PC-9 (cell line): Measurements from ENCODE around the gene COL18A1. TPM values are rescaled to one million over a fixed set of nuclear protein-coding genes. Genes with fewer than 3 reads are reported as not detected.

Source experiments
- BruUV-seq: library from RNA; stranded (reverse); fragments of 400-500 nt; replicated peaks from 2 replicates; lab custom pipeline; 2021; lab: Mats Ljungman, UMichigan
- CTCF ChIA-PET: fragments of 300-600 bp; sonication (Branson Sonifier 250); formaldehyde crosslinking; loops from one replicate; lab custom pipeline; 2022; ENCODE audit warnings: antibody characterized with exemption; lab: Charles Lee
- POLR2A ChIA-PET: fragments of 300-600 bp; sonication (Branson Sonifier 250); formaldehyde crosslinking; loops from one replicate; lab custom pipeline; 2022; ENCODE audit warnings: antibody characterized with exemption; ENCODE audit not compliant: unreplicated experiment; lab: Charles Lee
- DNase-seq, 2 experiments: peaks; one replicate each; pipeline versions ENCODE4 v3.0.0 to v3.0.0-alpha.2; 2015 to 2022; ENCODE audit warnings: mixed read lengths in 1 of 2
- H2AFZ ChIP-seq: fragments of 200-600 bp; sonication (generic); 2 replicates; pipeline ENCODE4 v1.8.1; 2017; ENCODE audit warnings: antibody characterized with exemption
- H3F3A ChIP-seq: fragments of 200-600 bp; sonication (generic); 2 replicates; pipeline ENCODE4 v1.8.1; 2017; ENCODE audit warnings: antibody characterized with exemption, mild to moderate bottlenecking, low read depth; ENCODE audit not compliant: insufficient read depth
- H3K27ac ChIP-seq: fragments of 200-600 bp; sonication (generic); 2 replicates; pipeline ENCODE4 v1.6.1; 2016; ENCODE audit warnings: mixed run types
- H3K27me3 ChIP-seq: fragments of 200-600 bp; sonication (generic); 2 replicates; pipeline ENCODE4 v1.6.1; 2016; ENCODE audit warnings: low read depth, mixed run types; ENCODE audit not compliant: insufficient read depth
- H3K36me3 ChIP-seq: fragments of 200-600 bp; sonication (generic); 2 replicates; pipeline ENCODE4 v1.6.1; 2016; ENCODE audit warnings: low read depth, mixed run types
- H3K4me1 ChIP-seq: fragments of 200-600 bp; sonication (generic); replicated peaks from 2 replicates; pipeline ENCODE4 v1.6.1; 2016; ENCODE audit warnings: mixed run types; ENCODE audit not compliant: insufficient read depth
- H3K4me2 ChIP-seq: fragments of 200-600 bp; sonication (generic); 2 replicates; pipeline ENCODE4 v1.6.1; 2017; ENCODE audit warnings: mixed run types
- H3K4me3 ChIP-seq: fragments of 200-600 bp; sonication (generic); 2 replicates; pipeline ENCODE4 v1.6.1; 2016; ENCODE audit warnings: mixed run types
- H3K79me2 ChIP-seq: fragments of 200-600 bp; sonication (generic); 2 replicates; pipeline ENCODE4 v1.6.1; 2017; ENCODE audit warnings: low read depth, mixed run types
- H3K9me2 ChIP-seq: fragments of 200-600 bp; sonication (generic); 2 replicates; pipeline ENCODE4 v1.8.1; 2017; ENCODE audit warnings: mild to moderate bottlenecking; ENCODE audit not compliant: insufficient read depth
- H3K9me3 ChIP-seq: fragments of 200-600 bp; sonication (generic); 2 replicates; pipeline ENCODE4 v1.8.1; 2016; ENCODE audit warnings: low read depth; ENCODE audit not compliant: insufficient read depth
- H4K20me1 ChIP-seq: fragments of 200-600 bp; sonication (generic); 2 replicates; pipeline ENCODE4 v1.8.1; 2017; ENCODE audit not compliant: insufficient read depth
- CTCF ChIP-seq: fragments of 200-600 bp; sonication (generic); conservative IDR thresholded peaks from 2 replicates; pipeline ENCODE4 v1.6.1; 2017; ENCODE audit warnings: mixed run types, antibody characterized with exemption, mild to moderate bottlenecking, moderate library complexity
- EZH2 ChIP-seq: fragments of 200-600 bp; sonication (generic); IDR thresholded peaks from 2 replicates; pipeline ENCODE4 v1.8.0; 2017; ENCODE audit warnings: antibody characterized with exemption, low read depth
- intact Hi-C: fragments of 100-400 bp; cut with micrococcal nuclease; formaldehyde crosslinking; loops from one replicate; pipeline ENCODE4 v1.10.0; 2022; ENCODE audit not compliant: unreplicated experiment
- total RNA-seq: library from RNA; stranded (reverse); gene quantifications from 2 replicates; pipeline ENCODE4 v1.2.3, GENCODE V29; 2021

Gene COL18A1
- total RNA-seq, 1 experiment from 2014 or later = 82.4 TPM

- H3K79me2 ChIP-seq = no peaks in the 10 kb centered on the region
- no peaks in the 10 kb centered on the region for H3K36me3 ChIP-seq
- H3K9me2 ChIP-seq = no peaks in the 10 kb centered on the region
- no peak for TF ChIP-seq EZH2
- no peak for TF ChIP-seq CTCF
- H3K4me1 ChIP-seq = peaks cover 16% of the 10 kb centered on the region
- intact Hi-C loops = no loop called here
- peaks cover 5% of the 10 kb centered on the region; the same call in 1 of the 2 replicates for H4K20me1 ChIP-seq
- no peak overlapping the region for H3K27ac ChIP-seq
- CTCF ChIA-PET = no interaction called here
- H3K4me3 ChIP-seq = no peak overlapping the region
- no TSS peak for BruUV-seq
- no peaks in the 10 kb centered on the region for H3K27me3 ChIP-seq
- H3K9me3 ChIP-seq = no peaks in the 10 kb centered on the region
- peaks cover 1% of the 10 kb centered on the region; the same call in 1 of the 2 replicates for H3F3A ChIP-seq
- H3K4me2 ChIP-seq = no peak overlapping the region
- POLR2A ChIA-PET = no interaction called here
- no peak overlapping the region for H2AFZ ChIP-seq
- DNase-seq = no peak
Measured at GRCh38 chr21:45411810-45412206, 6.8 kb downstream of the COL18A1 start.

- ChIA-PET CTCF (no interaction called here), POLR2A (no interaction called here)
- no peak for DNase-seq
- Histone ChIP-seq H2AFZ (no peak overlapping the region), H3F3A (peaks cover 4% of the 10 kb centered on the region; the same call in 1 of the 2 replicates), H3K4me2 (no peak overlapping the region), H3K9me3 (no peaks in the 10 kb centered on the region), H3K36me3 (no peaks in the 10 kb centered on the region), H3K27ac (no peak overlapping the region), H3K4me1 (peaks cover 12% of the 10 kb centered on the region), H3K9me2 (no peaks in the 10 kb centered on the region), H3K4me3 (no peak overlapping the region), H4K20me1 (peaks cover 3% of the 10 kb centered on the region; the same call in 1 of the 2 replicates), H3K79me2 (no peaks in the 10 kb centered on the region), H3K27me3 (no peaks in the 10 kb centered on the region)
- no peak for TF ChIP-seq EZH2
- no peak for TF ChIP-seq CTCF
- no TSS peak for BruUV-seq
- intact Hi-C loops = no loop called here
Measured at GRCh38 chr21:45412491-45412890, 7.5 kb downstream of the COL18A1 start.

GRCh38 chr21:45412909-45413611, 8.1 kb downstream of the COL18A1 start:
- intact Hi-C loops = no loop called here
- Histone ChIP-seq H3F3A (peaks cover 4% of the 10 kb centered on the region; the same call in 1 of the 2 replicates), H3K27me3 (no peaks in the 10 kb centered on the region), H3K9me2 (no peaks in the 10 kb centered on the region), H3K79me2 (no peaks in the 10 kb centered on the region), H3K36me3 (no peaks in the 10 kb centered on the region), H3K4me1 (peaks cover 6% of the 10 kb centered on the region), H2AFZ (no peak overlapping the region), H3K4me2 (no peak overlapping the region), H3K27ac (no peak overlapping the region), H4K20me1 (no peaks in the 10 kb centered on the region), H3K4me3 (no peak overlapping the region), H3K9me3 (no peaks in the 10 kb centered on the region)
- CTCF ChIA-PET = no interaction called here
- POLR2A ChIA-PET = no interaction called here
- no peak for TF ChIP-seq CTCF
- TF ChIP-seq EZH2 = no peak
- BruUV-seq = no TSS peak
- no peak for DNase-seq
